Measurements from ENCODE around the gene PLXDC2.
"Not testable (repeated sequence)": the region's sequence is repeated elsewhere in the genome, so short reads cannot be mapped to it uniquely, and the experiment has no call there.

The PLXDC2 gene

DNA sequence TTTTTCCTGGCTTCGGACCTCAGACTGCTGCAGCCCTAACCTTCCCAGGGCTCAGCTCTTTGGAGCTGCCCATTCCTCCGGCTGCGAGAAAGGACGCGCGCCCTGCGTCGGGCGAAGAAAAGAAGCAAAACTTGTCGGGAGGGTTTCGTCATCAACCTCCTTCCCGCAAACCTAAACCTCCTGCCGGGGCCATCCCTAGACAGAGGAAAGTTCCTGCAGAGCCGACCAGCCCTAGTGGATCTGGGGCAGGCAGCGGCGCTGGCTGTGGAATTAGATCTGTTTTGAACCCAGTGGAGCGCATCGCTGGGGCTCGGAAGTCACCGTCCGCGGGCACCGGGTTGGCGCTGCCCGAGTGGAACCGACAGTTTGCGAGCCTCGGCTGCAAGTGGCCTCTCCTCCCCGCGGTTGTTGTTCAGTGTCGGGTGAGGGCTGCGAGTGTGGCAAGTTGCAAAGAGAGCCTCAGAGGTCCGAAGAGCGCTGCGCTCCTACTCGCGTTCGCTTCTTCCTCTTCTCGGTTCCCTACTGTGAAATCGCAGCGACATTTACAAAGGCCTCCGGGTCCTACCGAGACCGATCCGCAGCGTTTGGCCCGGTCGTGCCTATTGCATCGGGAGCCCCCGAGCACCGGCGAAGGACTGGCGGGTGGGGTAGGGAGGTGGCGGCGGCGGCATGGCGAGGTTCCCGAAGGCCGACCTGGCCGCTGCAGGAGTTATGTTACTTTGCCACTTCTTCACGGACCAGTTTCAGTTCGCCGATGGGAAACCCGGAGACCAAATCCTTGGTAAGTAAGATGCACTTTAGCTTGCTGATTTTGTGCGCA, at the start of gene PLXDC2:
PLXDC2 (plus strand) TSS at position 22 of the 820 bp plus-strand sequence.
- no peak for DNase-seq (ENCODE audit: low read depth in 2 of 2)

DNA sequence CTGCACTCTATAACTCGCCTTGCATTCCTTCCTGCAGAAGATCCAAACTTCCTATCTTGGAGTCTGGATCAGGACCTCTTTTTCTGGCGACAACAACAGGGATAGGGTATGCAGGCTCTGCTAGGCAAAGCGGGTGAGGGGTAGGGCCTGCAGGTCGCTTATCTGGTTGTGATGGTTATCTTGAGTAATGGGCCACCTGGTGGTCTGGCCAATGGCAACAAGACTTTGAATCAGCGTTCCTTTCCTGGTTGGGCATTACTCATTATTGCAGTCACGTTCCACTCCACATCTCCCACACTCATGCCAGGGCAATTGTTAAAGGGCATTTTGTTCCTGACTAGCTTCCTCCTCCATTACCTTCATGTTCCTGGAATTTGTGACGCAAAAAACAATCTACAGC, 48.4 kb upstream of the PLXDC2 start:
- DNase-seq (ENCODE audit: low read depth in 2 of 2) = no peak

DNA sequence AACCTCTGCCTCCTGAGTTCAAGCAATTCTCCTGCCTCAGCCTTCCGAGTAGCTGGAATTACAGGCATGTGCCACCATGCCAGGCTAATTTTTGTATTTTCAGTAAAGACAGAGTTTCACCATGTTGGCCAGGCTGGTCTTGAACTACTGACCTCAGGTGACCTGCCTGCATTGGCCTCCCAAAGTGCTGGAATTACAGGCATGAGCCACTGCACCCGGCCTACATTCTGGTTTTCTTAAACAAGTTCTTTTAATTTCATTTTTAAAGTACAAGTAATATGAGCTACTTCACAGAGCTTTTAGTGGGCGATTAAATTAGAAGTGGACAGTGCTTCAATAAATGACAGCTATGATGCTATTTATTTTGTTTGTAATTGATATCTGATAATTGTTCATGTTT, 46.4 kb upstream of the PLXDC2 start:
- not testable (repeated sequence) for DNase-seq (ENCODE audit: low read depth in 2 of 2)

DNA sequence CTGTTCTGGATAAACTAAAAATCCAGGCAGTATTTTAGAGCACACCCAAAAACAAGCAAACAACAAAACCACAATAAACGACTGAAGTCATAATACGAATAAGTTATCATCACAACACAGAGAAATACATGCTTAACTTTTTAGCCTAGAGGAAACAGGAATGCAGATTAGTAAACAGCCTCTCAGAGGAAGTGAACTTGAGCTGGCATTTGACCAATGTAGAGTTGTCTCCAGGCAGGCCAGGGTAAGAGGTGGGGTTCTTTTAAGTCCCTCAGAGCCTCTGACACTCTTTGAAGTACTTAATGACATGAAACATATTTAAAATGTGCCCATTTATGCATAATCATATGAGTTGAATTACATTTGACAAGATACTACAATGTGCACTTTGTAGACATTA, 43.3 kb upstream of the PLXDC2 start:
- DNase-seq (ENCODE audit: low read depth in 2 of 2) = no peak

DNA sequence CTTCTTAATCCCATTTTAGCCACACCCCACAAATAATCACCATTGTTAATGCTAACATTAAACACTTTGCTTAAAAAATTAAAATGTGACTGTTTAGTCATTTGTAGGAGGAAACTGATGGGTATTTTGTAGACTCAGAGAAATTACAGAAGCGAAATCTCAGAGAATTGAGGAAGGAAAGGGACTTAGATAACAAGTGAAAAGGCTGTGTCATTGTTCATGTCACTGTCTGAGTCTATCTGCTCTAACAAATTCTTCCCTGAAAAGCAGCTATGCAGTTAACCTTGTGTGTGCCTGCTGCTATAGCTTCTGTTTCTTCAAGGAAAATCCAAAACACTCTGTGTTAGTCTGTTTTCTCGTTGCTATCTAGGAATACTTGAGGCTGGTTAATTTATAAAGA, 40.9 kb upstream of the PLXDC2 start:
- DNase-seq (ENCODE audit: low read depth in 2 of 2) = no peak

DNA sequence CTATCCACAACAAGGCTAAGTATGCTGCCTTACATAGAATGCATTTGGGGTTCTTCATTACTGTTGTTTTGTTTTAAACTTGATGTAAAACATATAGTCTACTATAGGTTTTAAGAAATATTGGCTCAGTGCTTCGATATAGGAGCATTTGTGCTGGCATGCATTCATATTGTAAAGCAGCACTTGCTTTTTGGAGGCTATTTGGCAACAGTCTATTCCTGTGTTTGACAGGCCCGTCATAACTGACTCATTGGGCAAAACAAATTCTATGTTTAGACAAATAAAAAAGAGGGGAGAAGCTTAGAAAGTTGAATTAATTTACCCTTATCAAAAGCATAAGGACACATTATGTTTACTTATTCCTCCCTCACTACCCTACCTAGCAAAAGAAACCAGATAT, 38.4 kb upstream of the PLXDC2 start:
- DNase-seq (ENCODE audit: low read depth in 2 of 2) = no peak

DNA sequence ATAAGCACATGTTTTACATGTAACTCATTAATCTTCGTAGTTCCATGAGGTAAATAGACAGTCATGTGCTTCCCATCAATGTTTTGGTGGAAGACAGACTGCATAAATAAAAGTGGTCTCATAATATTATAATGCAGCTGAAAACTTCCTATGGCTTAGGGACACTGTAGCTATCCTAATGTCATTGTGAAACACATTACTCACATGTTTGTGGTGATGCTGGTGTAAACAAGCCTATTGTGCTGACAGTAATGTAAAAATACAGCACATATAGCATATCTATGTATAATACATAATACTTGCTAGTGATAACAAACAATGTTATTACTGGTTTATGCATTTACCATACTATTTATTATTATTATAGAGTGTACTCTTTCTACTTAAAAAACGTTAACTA, 37.2 kb upstream of the PLXDC2 start:
- DNase-seq (ENCODE audit: low read depth in 2 of 2) = no peak

DNA sequence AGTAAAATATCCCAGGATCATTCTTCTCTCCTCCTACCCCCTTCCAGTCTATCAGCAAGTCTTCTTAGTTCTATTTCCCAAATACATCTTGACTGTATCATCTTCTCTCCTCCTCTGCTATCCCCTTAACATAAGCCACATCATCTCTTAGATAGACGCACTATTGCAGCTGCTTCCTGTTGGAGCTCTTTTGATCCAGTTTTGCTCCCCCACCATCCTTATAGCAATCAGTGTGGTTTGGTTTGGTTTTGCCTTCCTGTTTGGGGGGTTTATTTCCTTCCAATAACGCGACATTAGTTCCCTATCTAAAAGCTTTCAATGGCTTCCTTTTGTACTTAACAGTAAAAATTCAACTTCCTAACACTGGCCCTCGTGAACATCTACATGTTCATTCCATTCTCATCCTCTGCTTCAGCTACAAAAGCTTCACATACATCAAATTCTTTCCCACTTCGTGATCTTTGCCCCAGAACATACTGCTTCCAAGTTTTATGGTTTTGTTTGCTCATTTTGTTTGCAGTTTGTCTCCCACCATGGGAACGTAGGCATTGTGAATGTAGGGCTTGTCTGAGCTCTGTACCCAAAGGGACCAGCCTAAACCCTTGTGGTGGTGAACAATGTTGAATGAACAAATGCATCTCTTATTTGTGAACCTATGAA, 33.7 kb upstream of the PLXDC2 start:
- DNase-seq (ENCODE audit: low read depth in 2 of 2) = no peak

DNA sequence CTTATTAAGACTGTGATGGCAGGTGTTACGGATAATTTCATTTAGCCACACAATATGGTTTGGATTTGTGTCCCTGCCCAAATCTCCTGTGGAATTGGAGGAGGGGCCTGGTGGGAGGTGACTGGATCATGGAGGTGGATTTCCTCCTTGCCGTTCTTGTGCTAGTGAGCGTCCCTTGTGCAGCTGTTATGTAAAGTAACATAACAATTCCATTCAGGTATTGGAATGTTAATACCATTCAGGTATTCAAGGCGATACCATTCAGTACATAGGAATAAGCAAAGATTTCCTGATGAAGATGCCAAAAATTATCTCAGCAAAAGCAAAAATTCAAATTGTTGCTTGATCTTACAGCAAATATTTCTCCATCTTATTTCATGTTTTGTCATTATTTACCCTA, 32.5 kb upstream of the PLXDC2 start:
- DNase-seq (ENCODE audit: low read depth in 2 of 2) = no peak

DNA sequence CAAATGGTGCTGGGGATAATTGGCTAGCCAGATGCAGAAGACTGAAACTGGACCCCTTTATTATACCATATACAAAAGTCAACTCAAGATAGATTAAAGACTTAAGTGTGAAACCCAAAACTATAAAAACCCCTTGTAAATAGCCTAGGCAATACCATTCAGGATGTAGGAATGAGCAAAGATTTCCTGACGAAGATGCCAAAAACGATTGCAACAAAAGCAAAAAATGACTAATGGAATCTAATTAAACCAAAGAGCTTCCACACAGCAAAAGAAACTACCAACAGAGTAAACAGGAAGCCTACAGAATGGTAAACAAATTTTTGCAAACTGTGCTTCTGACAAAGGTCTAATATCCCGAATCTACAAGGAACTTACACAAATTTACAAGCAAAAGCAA, 30.9 kb upstream of the PLXDC2 start:
- no peak for DNase-seq (ENCODE audit: low read depth in 2 of 2)

DNA sequence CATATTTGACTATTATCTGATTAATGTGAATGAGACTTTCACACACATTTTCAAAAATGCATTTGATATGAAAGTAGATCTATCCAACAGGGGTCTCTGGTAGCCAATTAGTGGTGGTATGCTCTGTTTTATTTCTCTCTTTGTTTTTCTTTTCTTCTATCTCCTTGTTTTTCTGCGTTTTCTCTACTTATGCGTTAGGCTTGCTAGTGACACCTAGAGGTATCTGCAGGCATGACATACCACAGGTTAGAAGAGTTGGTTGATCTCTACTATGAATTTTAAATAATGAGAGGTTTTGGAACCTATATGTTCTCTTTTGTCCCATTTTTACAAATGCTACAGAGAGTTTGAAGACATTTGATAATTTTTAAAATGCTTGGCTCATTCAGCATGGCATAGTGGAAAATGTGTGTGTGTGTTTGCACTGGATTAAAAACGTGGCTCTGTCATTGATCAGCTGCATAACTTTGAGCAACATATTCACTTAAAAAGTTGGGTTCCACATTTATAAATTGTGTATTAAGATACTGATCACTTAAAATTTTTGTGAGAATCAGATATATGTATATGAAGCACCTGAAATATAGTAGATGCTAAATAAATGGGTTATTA, 28.1 kb upstream of the PLXDC2 start:
- DNase-seq (ENCODE audit: low read depth in 2 of 2) = no peak

DNA sequence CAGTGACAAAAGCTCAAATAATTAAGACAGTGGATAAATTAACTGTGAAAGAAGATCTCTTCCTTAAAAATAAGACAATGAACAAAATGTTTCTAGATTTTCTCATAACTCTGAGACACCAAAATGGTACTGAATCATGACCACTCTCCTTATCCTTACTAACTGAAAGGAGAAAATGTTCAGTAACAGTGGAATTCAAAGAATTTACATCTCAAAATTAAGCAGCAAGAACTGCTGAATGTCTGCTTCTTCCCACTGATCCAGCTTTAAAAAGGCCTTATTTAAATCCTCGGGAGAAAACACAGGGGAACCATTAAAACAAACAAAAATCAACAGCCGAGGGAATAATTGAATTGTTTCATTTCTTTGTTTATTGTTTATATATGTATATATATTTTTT, 27.3 kb upstream of the PLXDC2 start:
- DNase-seq (ENCODE audit: low read depth in 2 of 2) = no peak

DNA sequence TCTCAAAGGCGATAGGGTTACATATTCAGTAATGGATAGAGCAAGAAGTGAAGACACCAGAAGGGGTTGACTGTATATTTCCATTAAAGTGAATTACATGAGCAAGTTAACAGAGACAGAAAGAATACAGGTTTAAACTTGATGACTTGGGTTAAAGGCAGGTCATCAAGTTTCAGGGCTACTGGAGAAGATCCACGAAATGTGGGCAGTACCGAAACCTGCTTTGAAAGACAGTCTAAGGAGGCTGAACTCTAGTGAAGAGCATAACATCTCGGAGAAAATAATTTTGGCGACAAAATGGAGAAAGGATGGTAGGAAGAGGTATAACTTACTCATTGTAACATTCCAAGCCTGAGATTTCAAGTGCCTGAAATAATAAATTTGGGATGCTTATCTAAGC, 26.6 kb upstream of the PLXDC2 start:
- DNase-seq (ENCODE audit: low read depth in 2 of 2) = no peak

DNA sequence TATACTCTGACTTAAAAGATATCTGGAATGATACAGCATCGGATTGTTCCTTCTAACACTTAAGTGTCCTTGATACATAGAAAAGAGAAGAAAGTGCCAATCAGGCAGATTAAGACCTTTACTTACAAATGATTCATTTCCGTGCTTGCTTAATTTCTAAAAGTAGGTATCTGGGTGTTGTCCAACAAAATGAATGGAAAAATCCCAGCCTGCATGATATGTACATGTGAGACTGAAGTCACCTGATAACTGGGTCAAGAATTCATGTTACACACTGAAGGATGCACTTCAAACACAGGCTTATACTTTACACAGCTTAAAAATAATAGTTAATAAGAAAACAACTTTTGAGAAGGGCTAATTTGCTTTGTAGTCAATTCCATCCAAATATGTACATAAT, 25.2 kb upstream of the PLXDC2 start:
- DNase-seq (ENCODE audit: low read depth in 2 of 2) = no peak

DNA sequence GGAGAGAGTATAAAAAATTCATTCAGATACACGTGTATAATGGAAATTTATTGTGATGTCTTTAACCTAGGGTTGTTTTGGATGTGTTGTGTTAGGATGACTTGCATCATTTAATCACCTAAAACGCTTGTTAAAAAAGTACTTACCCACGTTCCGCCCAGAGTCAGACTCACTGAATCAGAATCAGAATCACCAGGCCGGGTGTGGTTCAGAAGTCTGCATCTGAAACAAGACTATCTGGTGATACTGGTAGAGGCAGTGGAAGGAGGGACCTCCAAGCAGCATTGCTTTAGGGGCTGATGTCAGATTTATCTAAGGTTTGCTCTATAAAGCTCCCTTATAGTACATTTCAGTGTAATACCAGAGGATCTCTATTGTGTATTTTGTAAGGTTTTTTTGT, 20.5 kb upstream of the PLXDC2 start:
- no peak for DNase-seq (ENCODE audit: low read depth in 2 of 2)

DNA sequence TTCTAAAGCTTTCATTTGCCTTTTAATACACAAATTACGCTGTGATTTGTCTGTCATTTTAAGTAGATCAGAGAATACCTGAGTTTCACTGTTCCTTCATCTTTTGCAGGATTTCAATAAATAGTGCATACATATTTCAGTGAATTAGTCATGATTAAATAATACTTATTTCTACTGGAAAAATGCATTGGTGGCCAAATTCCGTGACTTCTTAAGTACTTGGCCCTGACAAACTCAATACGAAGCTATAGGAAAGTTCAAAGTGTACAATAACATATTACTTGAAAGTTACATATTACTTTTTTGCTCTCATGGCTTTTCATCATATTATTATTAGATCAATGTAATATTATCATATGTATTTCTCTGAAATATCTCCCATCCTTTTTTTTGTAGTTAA, 16.1 kb upstream of the PLXDC2 start:
- no peak for DNase-seq (ENCODE audit: low read depth in 2 of 2)

DNA sequence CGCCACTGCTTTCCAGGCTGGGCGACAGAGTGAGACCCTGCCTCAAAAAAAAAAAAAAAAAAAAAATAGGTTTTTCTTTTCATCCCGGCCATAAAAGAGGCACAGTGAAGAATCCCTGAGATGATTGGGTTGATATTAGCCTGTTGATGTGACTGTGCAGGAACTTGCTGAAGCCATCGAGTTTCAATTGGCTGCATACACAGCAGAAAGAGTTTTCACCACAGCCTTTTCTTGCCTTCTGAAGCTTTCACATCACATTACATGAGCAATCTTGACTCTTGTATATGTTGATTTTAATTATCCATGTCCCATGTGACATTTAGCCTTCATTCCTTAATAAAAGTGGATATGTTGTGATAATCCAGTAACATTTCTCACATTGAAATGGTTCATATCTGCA, 14.9 kb upstream of the PLXDC2 start:
- no peak for DNase-seq (ENCODE audit: low read depth in 2 of 2)

DNA sequence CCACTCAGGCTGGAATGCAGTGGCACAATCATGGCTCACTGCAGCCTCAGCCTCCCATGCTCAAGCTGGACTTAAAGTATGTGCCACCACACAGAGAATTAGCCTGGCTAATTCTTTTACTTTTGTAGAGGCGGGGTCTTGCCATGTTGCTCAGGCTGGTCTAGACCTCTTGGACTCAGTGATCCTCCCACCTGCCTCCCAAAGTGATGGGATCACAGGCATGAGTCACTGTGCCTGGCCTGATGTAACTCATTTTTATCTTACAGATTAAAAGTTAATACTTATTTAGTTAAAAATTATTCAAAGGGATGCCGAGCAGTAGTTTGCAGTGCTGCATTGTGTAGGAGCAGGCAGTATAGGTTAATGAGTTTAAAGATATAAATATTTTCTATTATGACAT, 12.6 kb upstream of the PLXDC2 start:
- DNase-seq (ENCODE audit: low read depth in 2 of 2) = no peak

DNA sequence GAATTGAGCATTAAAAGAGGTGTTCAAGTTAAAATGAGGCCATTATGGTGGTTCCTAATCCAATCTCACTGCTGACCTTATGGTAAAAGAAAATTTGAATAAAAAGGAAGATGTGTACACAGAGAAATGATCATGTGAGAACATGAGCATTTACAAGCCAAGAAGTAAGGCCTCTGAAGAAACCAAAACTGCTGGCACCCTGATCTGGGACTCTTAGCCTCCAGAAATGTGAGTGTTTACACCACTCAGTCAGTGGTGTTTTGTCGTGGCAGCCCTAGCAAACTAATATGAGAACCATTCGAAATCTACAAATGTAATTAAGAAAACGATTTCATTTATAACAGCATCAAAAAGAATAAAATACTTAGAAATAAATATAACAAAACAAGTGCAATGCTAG, 6.8 kb upstream of the PLXDC2 start:
- DNase-seq (ENCODE audit: low read depth in 2 of 2) = no peak

DNA sequence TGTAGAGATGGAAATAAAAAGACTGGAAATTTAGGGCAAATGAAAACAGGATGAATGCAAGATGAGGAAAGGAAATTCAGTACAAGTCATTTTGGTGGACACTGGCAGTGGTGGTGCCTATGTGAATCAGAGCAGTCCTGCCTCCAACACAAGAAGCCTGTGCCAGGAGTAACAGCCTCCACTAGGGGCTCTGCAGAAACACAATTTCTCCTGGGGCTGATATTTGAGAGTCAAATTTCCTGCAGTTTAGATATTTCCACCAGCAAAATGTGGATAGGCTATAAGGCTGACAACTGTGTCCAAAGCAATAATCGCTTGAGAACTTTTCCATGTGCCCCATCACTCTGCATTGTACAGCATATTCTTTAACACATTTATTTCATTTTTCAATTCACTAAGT, 4.7 kb upstream of the PLXDC2 start:
- no peak for DNase-seq (ENCODE audit: low read depth in 2 of 2)

DNA sequence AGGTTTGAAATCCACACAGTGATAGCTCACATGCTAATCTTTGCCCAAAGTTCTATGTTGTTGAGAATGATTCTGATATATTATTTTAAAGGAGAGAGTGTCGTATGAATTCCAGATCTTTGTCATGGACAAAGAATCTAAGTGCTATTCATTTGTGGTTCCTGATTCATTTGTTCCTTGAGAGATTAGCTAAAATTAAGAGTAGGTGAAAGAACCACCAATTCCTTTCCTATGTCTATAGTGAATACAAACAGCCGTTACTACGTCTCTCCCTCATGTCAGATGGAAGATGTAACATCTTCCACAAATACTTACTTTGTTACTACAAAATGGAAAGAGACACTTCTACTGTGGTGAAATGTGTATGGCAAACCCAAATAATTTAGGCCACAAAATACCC, 3.3 kb upstream of the PLXDC2 start:
- DNase-seq (ENCODE audit: low read depth in 2 of 2) = no peak

DNA sequence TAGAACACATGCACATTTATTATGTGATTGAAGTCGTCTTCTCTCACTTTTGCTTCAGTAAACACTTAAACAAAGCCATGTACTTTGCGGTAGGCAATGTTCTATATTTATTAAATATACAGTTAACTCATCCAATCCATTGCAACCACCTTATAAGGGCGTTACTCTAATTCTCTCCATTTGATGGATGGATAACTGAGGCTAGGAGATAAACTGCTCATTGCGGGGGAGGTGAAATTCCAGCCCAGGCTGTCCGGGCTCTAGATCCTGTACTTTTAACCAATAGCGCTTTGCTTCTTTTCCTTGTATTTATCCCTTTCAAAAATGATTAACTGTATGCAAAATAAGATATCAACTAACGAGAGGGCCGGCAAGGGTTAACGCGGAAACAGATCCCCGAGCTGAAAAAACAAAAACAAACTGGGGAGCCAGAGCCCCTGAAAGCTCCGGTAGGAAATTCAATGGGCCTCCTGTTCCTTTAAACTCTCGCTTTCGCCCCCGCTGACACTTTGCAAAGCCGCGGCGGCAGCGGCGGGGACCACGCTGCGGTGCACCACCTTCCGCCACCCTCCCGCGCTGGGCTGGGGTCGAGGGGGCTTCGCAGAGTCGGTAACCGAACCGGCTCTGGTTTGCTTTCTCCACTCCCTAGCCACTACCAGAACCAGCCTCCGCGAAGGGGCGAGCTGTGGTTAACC, 1.0 kb upstream of the PLXDC2 start:
- DNase-seq (ENCODE audit: low read depth in 2 of 2) = no peak

Data from stimulated activated CD8-positive, alpha-beta memory T cell treated with anti-CD3 and anti-CD28 coated beads, Interleukin-7, amount 100 ng/mL, for 4 hours (primary cell).